SK-N-SH treated with all-trans-retinoic acid at 6 μM for 48 hours (cell line): Measurements from ENCODE around the gene MYOM1.

Experiments
- ATAC-seq: fragments of 200-7000 bp; cut with Tn5 transposase; 3 replicates; pipeline ENCODE4 v1.9.1; 2020; ENCODE audit warnings: mild to moderate bottlenecking, moderate library complexity
- BACH2 ChIP-seq: fragments of 250-450 bp; sonication (Bioruptor Pico); IDR thresholded peaks from 2 replicates; pipeline ENCODE4 v1.9.0; 2021; ENCODE audit warnings: mild to moderate bottlenecking, borderline replicate concordance
- CSRNP3 ChIP-seq: fragments of 250-450 bp; sonication (Bioruptor Pico); IDR thresholded peaks from 2 replicates; pipeline ENCODE4 v1.5.1; 2021; ENCODE audit warnings: mild to moderate bottlenecking, moderate library complexity
- ESRRG ChIP-seq: fragments of 250-450 bp; sonication (Bioruptor Pico); IDR thresholded peaks from 2 replicates; pipeline ENCODE4 v1.6.1; 2021; ENCODE audit warnings: mild to moderate bottlenecking
- GLIS3 ChIP-seq: fragments of 250-450 bp; sonication (Bioruptor Pico); IDR thresholded peaks from 2 replicates; pipeline ENCODE4 v1.5.0; 2020; ENCODE audit warnings: mild to moderate bottlenecking, moderate library complexity
- ISL1 ChIP-seq: fragments of 250-450 bp; sonication (Bioruptor Pico); IDR thresholded peaks from 2 replicates; pipeline ENCODE4 v2.1.2; 2022; ENCODE audit warnings: mild to moderate bottlenecking, moderate library complexity
- OSR1 ChIP-seq: fragments of 250-450 bp; sonication (Bioruptor Pico); IDR thresholded peaks from 2 replicates; pipeline ENCODE4 v1.8.0; 2022; ENCODE audit warnings: moderate library complexity, mild to moderate bottlenecking, inconsistent platforms
- PATZ1 ChIP-seq: fragments of 250-450 bp; sonication (Bioruptor Pico); IDR thresholded peaks from 2 replicates; pipeline ENCODE4 v1.8.0; 2020; ENCODE audit warnings: mild to moderate bottlenecking, moderate library complexity, borderline replicate concordance
- PPARA ChIP-seq: fragments of 250-450 bp; sonication (Bioruptor Pico); IDR thresholded peaks from 2 replicates; pipeline ENCODE4 v1.5.0; 2020; ENCODE audit warnings: mild to moderate bottlenecking, borderline replicate concordance
- RARB ChIP-seq: fragments of 250-450 bp; sonication (Bioruptor Pico); IDR thresholded peaks from 2 replicates; pipeline ENCODE4 v1.8.0; 2021; ENCODE audit warnings: mild to moderate bottlenecking, moderate library complexity
- SNAI2 ChIP-seq: fragments of 250-450 bp; sonication (Bioruptor Pico); IDR thresholded peaks from 2 replicates; pipeline ENCODE4 v1.5.0; 2020; ENCODE audit warnings: mild to moderate bottlenecking, moderate library complexity
- TCF4 ChIP-seq: fragments of 250-450 bp; sonication (Bioruptor Pico); IDR thresholded peaks from 2 replicates; pipeline ENCODE4 v1.8.0; 2021; ENCODE audit warnings: mild to moderate bottlenecking, moderate library complexity, borderline replicate concordance
- TOX ChIP-seq: fragments of 250-450 bp; sonication (Bioruptor Pico); IDR thresholded peaks from 2 replicates; pipeline ENCODE4 v1.8.0; 2021; ENCODE audit warnings: mild to moderate bottlenecking, moderate library complexity, borderline replicate concordance
- ZC3H10 ChIP-seq: fragments of 250-450 bp; sonication (Bioruptor Pico); IDR thresholded peaks from 2 replicates; pipeline ENCODE4 v1.5.1; 2021; ENCODE audit warnings: mild to moderate bottlenecking, moderate library complexity
- ZFP3 ChIP-seq: fragments of 250-450 bp; sonication (Bioruptor Pico); IDR thresholded peaks from 2 replicates; pipeline ENCODE4 v1.5.0; 2020; ENCODE audit warnings: mild to moderate bottlenecking, moderate library complexity
- ZFP30 ChIP-seq: fragments of 450-650 bp; formaldehyde crosslinking; IDR thresholded peaks from 2 replicates; pipeline ENCODE4 v1.5.0; 2022; ENCODE audit warnings: mild to moderate bottlenecking, moderate library complexity
- ZNF70 ChIP-seq: fragments of 450-650 bp; formaldehyde crosslinking; IDR thresholded peaks from 2 replicates; pipeline ENCODE4 v1.5.0; 2020; ENCODE audit warnings: mild to moderate bottlenecking, moderate library complexity
- ZNF8 ChIP-seq: fragments of 450-650 bp; formaldehyde crosslinking; IDR thresholded peaks from 2 replicates; pipeline ENCODE4 v1.5.0; 2020; ENCODE audit warnings: mild to moderate bottlenecking, moderate library complexity
- TF ChIP-seq, protein P1 (sequence below): fragments of 250-450 bp; sonication (Bioruptor Pico); IDR thresholded peaks from 2 replicates; pipeline ENCODE4 v1.8.0; 2021; ENCODE audit warnings: low read depth, mild to moderate bottlenecking, moderate library complexity, borderline replicate concordance
- TF ChIP-seq, protein P2 (sequence below): fragments of 250-450 bp; sonication (Bioruptor Pico); IDR thresholded peaks from 2 replicates; pipeline ENCODE4 v1.5.1; 2020; ENCODE audit warnings: low read depth, mild to moderate bottlenecking, moderate library complexity
- TF ChIP-seq, protein P3 (sequence below): fragments of 250-450 bp; sonication (Bioruptor Pico); IDR thresholded peaks from 2 replicates; pipeline ENCODE4 v1.5.0; 2020; ENCODE audit warnings: mild to moderate bottlenecking, moderate library complexity

Gene MYOM1

DNA sequence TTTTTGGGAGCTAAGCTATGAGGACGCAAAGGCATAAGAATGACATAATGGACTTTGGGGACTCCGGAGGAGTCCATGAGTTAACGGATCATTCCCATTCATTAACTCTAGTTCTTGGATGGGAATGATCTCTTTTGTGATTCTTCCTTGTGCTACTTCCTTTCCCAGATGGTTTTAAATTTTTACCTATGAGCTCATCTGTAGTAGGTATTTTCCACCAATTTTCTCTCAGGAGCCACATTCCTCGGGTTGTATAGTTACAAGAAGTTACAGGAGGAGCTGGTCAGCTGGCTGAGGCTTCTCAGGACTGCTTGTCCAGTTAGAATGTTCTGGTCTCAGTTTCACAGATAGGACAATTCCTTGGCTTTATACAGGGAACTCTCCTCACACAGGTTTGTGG lies 164.0 kb downstream of the MYOM1 start:
- TF ChIP-seq ZFP3 (CRISPR knock-in tag), result no peak
- no peak for TF ChIP-seq ZC3H10 (CRISPR knock-in tag)
- TF ChIP-seq ZNF8 (CRISPR knock-in tag), result no peak
- TF ChIP-seq CSRNP3 (CRISPR knock-in tag), result no peak
- TF ChIP-seq GLIS3 (CRISPR knock-in tag), result no peak
- TF ChIP-seq ESRRG (CRISPR knock-in tag), result no peak
- TF ChIP-seq, protein P1, sequence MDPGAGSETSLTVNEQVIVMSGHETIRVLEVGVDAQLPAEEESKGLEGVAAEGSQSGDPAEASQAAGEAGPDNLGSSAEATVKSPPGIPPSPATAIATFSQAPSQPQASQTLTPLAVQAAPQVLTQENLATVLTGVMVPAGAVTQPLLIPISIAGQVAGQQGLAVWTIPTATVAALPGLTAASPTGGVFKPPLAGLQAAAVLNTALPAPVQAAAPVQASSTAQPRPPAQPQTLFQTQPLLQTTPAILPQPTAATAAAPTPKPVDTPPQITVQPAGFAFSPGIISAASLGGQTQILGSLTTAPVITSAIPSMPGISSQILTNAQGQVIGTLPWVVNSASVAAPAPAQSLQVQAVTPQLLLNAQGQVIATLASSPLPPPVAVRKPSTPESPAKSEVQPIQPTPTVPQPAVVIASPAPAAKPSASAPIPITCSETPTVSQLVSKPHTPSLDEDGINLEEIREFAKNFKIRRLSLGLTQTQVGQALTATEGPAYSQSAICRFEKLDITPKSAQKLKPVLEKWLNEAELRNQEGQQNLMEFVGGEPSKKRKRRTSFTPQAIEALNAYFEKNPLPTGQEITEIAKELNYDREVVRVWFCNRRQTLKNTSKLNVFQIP (CRISPR knock-in tag), result no peak
- TF ChIP-seq ISL1 (CRISPR knock-in tag), result no peak
- no peak for TF ChIP-seq SNAI2 (CRISPR knock-in tag)
- TF ChIP-seq OSR1 (CRISPR knock-in tag), result no peak
- TF ChIP-seq, all 23 proteins: peak for 0

DNA sequence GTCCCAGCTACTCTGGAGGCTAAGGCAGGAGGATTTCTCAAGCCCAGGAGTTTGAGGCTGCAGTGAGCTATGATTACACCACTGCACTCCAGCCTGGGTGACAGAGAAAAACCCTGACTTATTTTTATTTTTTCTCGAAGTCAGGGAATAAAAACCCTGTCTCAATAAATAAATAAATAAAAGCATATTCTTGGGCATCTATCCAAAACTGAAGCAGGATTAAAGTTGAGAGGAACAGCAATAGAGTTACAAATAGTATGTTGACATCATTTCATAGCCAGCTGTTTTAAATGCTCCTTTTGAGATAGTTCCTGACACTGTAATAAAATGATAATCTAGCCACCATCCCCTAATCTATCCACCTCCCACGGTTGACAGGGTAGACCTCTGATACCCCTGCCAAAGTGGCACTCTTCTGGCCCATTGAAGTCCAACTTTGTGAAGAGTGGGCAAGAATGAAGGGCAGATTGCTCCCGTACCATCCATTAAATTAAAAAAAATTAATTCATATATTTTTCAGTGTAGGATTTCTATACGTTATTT lies 164.5 kb downstream of the MYOM1 start:
- no peak for ATAC-seq
- TF ChIP-seq, protein P2, sequence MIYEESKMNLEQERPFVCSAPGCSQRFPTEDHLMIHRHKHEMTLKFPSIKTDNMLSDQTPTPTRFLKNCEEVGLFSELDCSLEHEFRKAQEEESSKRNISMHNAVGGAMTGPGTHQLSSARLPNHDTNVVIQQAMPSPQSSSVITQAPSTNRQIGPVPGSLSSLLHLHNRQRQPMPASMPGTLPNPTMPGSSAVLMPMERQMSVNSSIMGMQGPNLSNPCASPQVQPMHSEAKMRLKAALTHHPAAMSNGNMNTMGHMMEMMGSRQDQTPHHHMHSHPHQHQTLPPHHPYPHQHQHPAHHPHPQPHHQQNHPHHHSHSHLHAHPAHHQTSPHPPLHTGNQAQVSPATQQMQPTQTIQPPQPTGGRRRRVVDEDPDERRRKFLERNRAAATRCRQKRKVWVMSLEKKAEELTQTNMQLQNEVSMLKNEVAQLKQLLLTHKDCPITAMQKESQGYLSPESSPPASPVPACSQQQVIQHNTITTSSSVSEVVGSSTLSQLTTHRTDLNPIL (CRISPR knock-in tag), result no peak
- peak; percentile 56; the same call in 1 of the 2 replicates for TF ChIP-seq ZNF70 (CRISPR knock-in tag)

More for the DNA sequence above, 164.0 kb downstream of the MYOM1 start:
- ATAC-seq, result peak; percentile 27; the same call in 2 of the 3 replicates

DNA sequence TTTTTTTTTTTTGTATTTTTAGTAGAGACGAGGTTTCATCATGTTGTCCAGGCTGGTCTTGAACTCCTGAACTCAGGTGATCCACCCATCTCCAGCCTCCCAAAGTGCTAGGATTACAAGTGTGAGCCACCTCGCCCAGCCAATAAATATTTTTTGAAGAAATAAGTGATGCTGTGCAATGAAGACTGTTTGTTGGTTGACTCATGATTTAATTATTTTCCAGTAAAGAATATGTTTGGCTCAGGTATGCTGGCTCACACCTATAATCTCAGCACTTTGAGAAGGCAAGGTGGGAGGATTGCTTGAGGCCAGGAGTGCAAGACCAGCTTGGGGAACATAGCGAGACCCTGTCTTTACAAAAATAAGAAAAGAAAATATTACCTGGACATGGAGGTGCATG lies 165.0 kb downstream of the MYOM1 start:
- TF ChIP-seq ISL1 (CRISPR knock-in tag), result no peak
- TF ChIP-seq, protein P3, sequence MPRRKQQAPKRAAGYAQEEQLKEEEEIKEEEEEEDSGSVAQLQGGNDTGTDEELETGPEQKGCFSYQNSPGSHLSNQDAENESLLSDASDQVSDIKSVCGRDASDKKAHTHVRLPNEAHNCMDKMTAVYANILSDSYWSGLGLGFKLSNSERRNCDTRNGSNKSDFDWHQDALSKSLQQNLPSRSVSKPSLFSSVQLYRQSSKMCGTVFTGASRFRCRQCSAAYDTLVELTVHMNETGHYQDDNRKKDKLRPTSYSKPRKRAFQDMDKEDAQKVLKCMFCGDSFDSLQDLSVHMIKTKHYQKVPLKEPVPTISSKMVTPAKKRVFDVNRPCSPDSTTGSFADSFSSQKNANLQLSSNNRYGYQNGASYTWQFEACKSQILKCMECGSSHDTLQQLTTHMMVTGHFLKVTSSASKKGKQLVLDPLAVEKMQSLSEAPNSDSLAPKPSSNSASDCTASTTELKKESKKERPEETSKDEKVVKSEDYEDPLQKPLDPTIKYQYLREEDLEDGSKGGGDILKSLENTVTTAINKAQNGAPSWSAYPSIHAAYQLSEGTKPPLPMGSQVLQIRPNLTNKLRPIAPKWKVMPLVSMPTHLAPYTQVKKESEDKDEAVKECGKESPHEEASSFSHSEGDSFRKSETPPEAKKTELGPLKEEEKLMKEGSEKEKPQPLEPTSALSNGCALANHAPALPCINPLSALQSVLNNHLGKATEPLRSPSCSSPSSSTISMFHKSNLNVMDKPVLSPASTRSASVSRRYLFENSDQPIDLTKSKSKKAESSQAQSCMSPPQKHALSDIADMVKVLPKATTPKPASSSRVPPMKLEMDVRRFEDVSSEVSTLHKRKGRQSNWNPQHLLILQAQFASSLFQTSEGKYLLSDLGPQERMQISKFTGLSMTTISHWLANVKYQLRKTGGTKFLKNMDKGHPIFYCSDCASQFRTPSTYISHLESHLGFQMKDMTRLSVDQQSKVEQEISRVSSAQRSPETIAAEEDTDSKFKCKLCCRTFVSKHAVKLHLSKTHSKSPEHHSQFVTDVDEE, result no peak
- TF ChIP-seq CSRNP3 (CRISPR knock-in tag), result no peak
- ATAC-seq, result no peak

DNA sequence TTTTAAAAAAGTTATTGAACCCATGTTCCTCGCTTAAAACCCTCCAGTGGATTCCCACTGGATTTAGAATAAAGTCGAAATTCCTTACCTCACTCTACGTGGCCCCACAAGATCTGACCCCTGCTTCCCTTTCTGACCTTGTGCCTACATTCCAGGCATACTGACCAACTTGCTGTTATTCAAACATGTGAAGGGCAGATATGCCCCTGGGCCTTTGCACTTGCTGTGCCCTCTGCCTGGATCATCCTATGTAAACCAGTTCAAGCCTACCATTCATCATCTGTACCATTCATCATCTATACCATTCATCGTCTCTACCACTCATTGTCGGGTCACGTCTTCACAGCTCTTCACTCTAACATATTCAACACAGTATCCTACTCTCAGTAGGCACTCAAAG lies 165.6 kb downstream of the MYOM1 start:
- ATAC-seq, result no peak
- TF ChIP-seq ZFP3 (CRISPR knock-in tag), result no peak
- no peak for TF ChIP-seq ESRRG (CRISPR knock-in tag)
- TF ChIP-seq BACH2 (CRISPR knock-in tag), result no peak
- TF ChIP-seq RARB (CRISPR knock-in tag), result no peak
- TF ChIP-seq PATZ1 (CRISPR knock-in tag), result no peak
- no peak for TF ChIP-seq TCF4
- TF ChIP-seq GLIS3 (CRISPR knock-in tag), result no peak
- TF ChIP-seq PPARA (CRISPR knock-in tag), result no peak
- TF ChIP-seq TOX (CRISPR knock-in tag), result no peak
- no peak for TF ChIP-seq ZFP30 (CRISPR knock-in tag)
- TF ChIP-seq, protein P2 (CRISPR knock-in tag), result no peak
